Measurements from ENCODE around the gene ZNF280D.

DNA sequence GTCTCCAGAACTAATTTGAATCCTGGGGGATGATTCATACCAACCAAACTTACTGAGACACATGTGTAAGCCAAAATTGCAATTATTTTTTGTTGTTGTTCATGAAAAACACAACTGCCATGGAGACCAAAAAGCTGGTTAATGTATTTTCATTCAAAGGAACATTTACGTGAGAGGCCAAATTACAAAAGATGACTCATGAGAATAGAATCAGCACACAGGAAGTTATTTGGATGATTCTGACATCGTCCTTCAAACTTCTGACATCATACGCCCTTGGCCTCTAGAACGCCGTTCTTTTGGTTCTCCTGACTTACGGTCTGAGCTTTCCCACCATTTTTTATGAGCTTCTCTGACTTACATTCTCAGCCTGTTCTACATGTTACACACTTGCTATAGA lies 3.0 kb upstream of the ZNF280D start:
- TF ChIP-seq POLR2AphosphoS5 (IDR thresholded peaks at IDR 0.05) (no peak), CTCF (IDR thresholded peaks at IDR 0.05) (no peak)
